Tibial nerve (tissue), 4 donors: ENCODE results near the gene TOM1L2. TPM values are rescaled to one million over a fixed set of nuclear protein-coding genes. Genes with fewer than 3 reads are reported as not detected.

Experiments
- DNase-seq, 2 donors: peaks; one replicate each; pipeline ENCODE4 v3.0.0-alpha.2; 2019; ENCODE audit warnings: low spot score in 2 of 2
- H3K27ac ChIP-seq, 4 donors: fragments of 200-600 bp; sonication (generic) in 3 of 4; one replicate each; pipeline ENCODE4 v1.5.1; 2017 to 2019; ENCODE audit warnings: mild to moderate bottlenecking in 1 of 4
- H3K27me3 ChIP-seq, 2 donors: fragments of 200-600 bp; sonication (generic) in 1 of 2; one replicate each; pipeline versions ENCODE4 v1.5.1 to v1.6.0; 2017 to 2019
- H3K36me3 ChIP-seq, 3 donors: fragments of 200-600 bp; sonication (generic); one replicate each; pipeline ENCODE4 v1.5.1; 2018 to 2019
- H3K4me1 ChIP-seq, 4 donors: fragments of 200-600 bp; sonication (generic) in 3 of 4; one replicate each; pipeline ENCODE4 v1.5.1; 2017 to 2019
- H3K4me3 ChIP-seq, 4 donors: fragments of 200-600 bp; sonication (generic) in 3 of 4; one replicate each; pipeline ENCODE4 v1.5.1; 2017 to 2019; ENCODE audit warnings: mild to moderate bottlenecking in 1 of 4, moderate library complexity in 1 of 4
- H3K9me3 ChIP-seq, 4 donors: fragments of 200-600 bp; sonication (generic) in 3 of 4; one replicate each; pipeline ENCODE4 v1.5.1; 2017 to 2019
- CTCF ChIP-seq, 5 experiments: fragments of 200-600 bp in 3 of 5; fragments of 450-650 bp in 2 of 5; sonication (generic) in 3 of 5; IDR thresholded peaks; one replicate each; pipeline ENCODE4 v1.5.1; 2016 to 2019; ENCODE audit warnings: antibody characterized with exemption in 5 of 5, mild to moderate bottlenecking in 3 of 5, moderate library complexity in 2 of 5
- EP300 ChIP-seq, 2 donors: sonication (generic); formaldehyde crosslinking; IDR thresholded peaks; one replicate each; pipeline ENCODE4 v1.6.1; 2017; ENCODE audit warnings: antibody characterized with exemption in 2 of 2, mild to moderate bottlenecking in 1 of 2
- POLR2A ChIP-seq, 2 donors: fragments of 450-650 bp; IDR thresholded peaks; one replicate each; pipeline ENCODE4 v1.6.1; 2017; ENCODE audit warnings: antibody characterized with exemption in 2 of 2, mild to moderate bottlenecking in 2 of 2, moderate library complexity in 2 of 2
- WGBS, 2 donors: methylation state at CpG; one replicate each; pipeline ENCODE4 v1.1.5; 2018; 5-methylcytosine and 5-hydroxymethylcytosine counted together
- total RNA-seq, 4 donors: library from RNA; depleted of rRNA; stranded (reverse); fragments of >200 nt; gene quantifications; one replicate each; pipeline ENCODE4 v1.1.0, GENCODE V29; 2016

The TOM1L2 gene
- total RNA-seq, 4 donors from 2014 or later, result 83.4 to 109 (median 96.8) TPM

GRCh38 chr17:17890773-17891759 lies 81.1 kb downstream of the TOM1L2 start:
- H3K36me3 ChIP-seq, result peaks cover 0 to 58% (median 3%) of the 10 kb centered on the region in 3 donors
- WGBS, 2 donors, result 86 to 87% methylated on average over 5 of the region's 5 CpGs
- no peak overlapping the region for H3K4me3 ChIP-seq
- TF ChIP-seq EP300 (IDR thresholded peaks at IDR 0.05) (no peak), CTCF (IDR thresholded peaks at IDR 0.05) (peak; percentile 34 to 79 (median 56)), POLR2A (IDR thresholded peaks at IDR 0.05) (no peak)
- peak overlapping the region in 1 of 4 donors; percentile 8 for H3K27ac ChIP-seq
- H3K27me3 ChIP-seq, result no peaks in the 10 kb centered on the region
- H3K9me3 ChIP-seq, result no peaks in the 10 kb centered on the region
- peak in 1 of 2 donors; percentile 41 for DNase-seq
- H3K4me1 ChIP-seq, result peaks cover 0 to 49% (median 3%) of the 10 kb centered on the region in 4 donors

DNA sequence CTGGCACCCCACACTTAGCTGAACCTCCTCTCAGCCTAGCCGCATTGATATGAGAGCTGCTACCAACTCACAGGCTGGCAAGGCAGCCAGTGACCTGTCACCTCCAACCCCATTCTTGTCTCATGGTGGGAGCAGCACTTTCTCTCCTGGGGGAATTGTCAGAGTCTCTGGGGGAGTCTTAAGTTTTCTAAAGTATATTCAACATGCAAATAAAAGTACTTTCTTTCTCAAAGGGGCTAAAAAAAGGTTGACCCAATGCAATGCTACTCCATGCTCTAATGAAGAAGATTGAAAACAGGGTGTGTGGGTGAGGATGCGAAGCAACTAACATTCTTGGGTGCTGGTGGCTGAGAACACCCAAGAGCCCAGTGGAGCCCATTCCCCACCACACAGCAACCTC lies 82.3 kb downstream of the TOM1L2 start:
- no peak overlapping the region for H3K4me3 ChIP-seq
- H3K36me3 ChIP-seq, result peaks cover 0 to 49% (median 3%) of the 10 kb centered on the region in 3 donors
- peak overlapping the region in 1 of 4 donors; percentile 5 for H3K27ac ChIP-seq
- DNase-seq, result no peak
- WGBS, 2 donors, result 89 to 94% methylated on average over 2 of the region's 2 CpGs
- peaks cover 0 to 50% (median 3%) of the 10 kb centered on the region in 4 donors for H3K4me1 ChIP-seq
- TF ChIP-seq POLR2A (IDR thresholded peaks at IDR 0.05) (no peak), EP300 (IDR thresholded peaks at IDR 0.05) (no peak), CTCF (IDR thresholded peaks at IDR 0.05) (no peak)
- H3K27me3 ChIP-seq, result no peaks in the 10 kb centered on the region
- H3K9me3 ChIP-seq, result no peaks in the 10 kb centered on the region

DNA sequence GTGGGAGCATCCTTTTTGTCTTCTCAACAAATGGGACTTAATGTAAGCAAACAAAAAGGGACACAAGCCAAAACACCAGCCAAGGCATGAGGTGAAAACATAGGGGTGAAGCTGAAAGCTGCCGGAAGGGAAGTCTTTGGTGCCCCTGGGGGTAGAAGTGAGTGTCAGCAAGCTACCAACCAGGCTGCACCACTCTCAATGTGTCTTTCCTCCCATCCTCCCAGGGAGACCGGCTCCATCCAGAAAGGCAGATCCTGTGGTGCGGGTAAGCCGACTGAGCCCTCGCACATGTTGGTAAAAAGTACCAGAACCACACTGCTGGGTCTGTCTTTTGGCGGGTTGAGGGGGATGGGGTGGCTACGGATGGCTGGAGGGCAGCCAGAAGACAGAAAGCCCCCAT lies 83.4 kb downstream of the TOM1L2 start:
- no peak overlapping the region for H3K27ac ChIP-seq
- no peaks in the 10 kb centered on the region for H3K27me3 ChIP-seq
- WGBS, 2 donors, result 63 to 70% methylated on average over 7 of the region's 7 CpGs
- H3K9me3 ChIP-seq, result no peaks in the 10 kb centered on the region
- DNase-seq, result no peak
- peaks cover 3 to 49% (median 3%) of the 10 kb centered on the region in 3 donors for H3K36me3 ChIP-seq
- no peak for TF ChIP-seq CTCF (IDR thresholded peaks at IDR 0.05)
- no peak for TF ChIP-seq EP300 (IDR thresholded peaks at IDR 0.05)
- no peak overlapping the region for H3K4me3 ChIP-seq
- H3K4me1 ChIP-seq, result peaks cover 0 to 50% (median 3%) of the 10 kb centered on the region in 4 donors

GRCh38 chr17:17888371-17888770 lies 83.8 kb downstream of the TOM1L2 start:
- TF ChIP-seq POLR2A (IDR thresholded peaks at IDR 0.05), result no peak
- no peak for TF ChIP-seq EP300 (IDR thresholded peaks at IDR 0.05)
- no peak for TF ChIP-seq CTCF (IDR thresholded peaks at IDR 0.05)
- DNase-seq, result no peak
- H3K9me3 ChIP-seq, result no peaks in the 10 kb centered on the region
- no peaks in the 10 kb centered on the region for H3K27me3 ChIP-seq
- 17 to 46% methylated on average over 1 of the region's 1 CpG for WGBS, 2 donors
- H3K4me1 ChIP-seq, result peaks cover 0 to 50% (median 3%) of the 10 kb centered on the region in 4 donors
- peaks cover 3 to 49% (median 3%) of the 10 kb centered on the region in 3 donors for H3K36me3 ChIP-seq
- H3K4me3 ChIP-seq, result no peak overlapping the region
- H3K27ac ChIP-seq, result peak overlapping the region in 1 of 4 donors; percentile 44

DNA sequence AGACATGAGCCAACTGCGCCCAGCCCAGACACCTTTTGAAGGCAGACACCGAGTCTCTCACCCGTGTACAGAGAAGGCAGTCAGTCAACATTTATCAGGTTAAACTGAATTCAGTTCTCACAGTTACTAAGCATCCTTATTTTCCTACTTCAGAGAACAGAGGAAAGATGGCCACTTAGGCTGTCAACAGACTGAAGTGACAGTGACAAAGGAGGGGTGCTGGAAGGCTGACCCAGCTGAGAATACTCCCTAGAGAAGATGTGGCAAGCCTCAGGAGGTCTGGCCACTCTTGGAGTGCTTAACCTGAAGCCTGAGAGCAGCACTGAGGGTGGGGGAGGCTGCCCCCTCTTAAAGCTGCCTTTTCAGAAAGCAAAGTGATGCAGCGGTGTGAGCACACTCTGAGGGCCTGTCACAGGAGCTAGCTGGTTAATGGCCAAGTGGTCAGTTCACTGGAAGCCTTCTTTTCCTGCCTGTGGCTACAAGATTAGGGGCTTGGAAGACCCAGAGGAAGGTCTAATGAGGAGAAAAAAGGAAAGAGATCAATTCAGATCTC lies 84.4 kb downstream of the TOM1L2 start:
- Histone ChIP-seq H3K27me3 (no peaks in the 10 kb centered on the region), H3K4me1 (peaks cover 0 to 49% (median 3%) of the 10 kb centered on the region in 4 donors), H3K36me3 (peaks cover 0 to 49% (median 4%) of the 10 kb centered on the region in 3 donors), H3K9me3 (no peaks in the 10 kb centered on the region), H3K27ac (peak overlapping the region in 1 of 4 donors; percentile 44), H3K4me3 (no peak overlapping the region)
- TF ChIP-seq CTCF (IDR thresholded peaks at IDR 0.05) (no peak), POLR2A (IDR thresholded peaks at IDR 0.05) (no peak), EP300 (IDR thresholded peaks at IDR 0.05) (no peak)
- 86 to 97% methylated on average over 4 of the region's 4 CpGs for WGBS, 2 donors
- no peak for DNase-seq
